NCI-H82 treated with DMSO at 0.1 percent for 48 hours (cell line): ENCODE measurements around the gene MTERF4.

Experiments used
- DNase-seq: peaks from one replicate; lab custom pipeline; 2025; ENCODE audit not compliant: unreplicated experiment; lab: John Stamatoyannopoulos, UW

MTERF4 gene

DNA sequence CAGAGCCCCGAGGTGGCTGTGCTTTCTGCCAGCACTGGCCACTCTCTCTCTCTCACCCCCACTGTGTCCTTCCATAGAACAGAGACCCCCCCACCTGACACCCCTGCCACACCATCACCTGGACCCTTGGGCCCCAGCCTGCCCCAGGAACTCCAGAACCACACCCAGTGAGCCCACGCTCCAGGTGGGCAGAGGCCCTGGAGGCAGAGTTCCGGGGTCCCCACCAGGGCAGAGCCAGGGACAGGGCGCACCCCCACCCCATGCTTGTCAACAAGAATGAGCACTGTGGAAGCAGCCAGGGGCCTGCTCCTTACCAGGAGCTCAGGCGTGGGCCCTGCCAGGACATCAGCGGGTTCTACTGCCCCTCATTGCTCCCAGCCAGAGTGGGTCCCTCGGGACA lies 32.6 kb upstream of the MTERF4 start:
- no peak for DNase-seq

DNA sequence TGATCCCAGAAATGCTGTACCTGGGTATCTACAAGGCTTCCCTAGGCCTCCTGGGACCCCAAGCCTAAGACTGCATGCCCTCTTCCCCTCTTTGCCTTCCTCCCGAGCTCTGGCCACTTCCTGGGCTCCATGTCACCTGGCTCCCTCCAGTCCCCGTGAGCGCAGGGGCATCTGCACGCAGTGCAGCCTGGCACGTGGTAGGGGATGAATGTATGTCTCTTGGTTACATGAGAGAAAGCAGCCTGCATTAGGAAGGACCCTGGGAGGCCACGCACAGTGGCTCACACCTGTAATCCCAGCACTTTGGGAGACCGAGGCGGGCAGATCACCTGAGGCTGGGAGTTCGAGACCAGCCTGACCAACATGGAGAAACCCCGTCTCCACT lies 31.3 kb upstream of the MTERF4 start:
- DNase-seq, result no peak

DNA sequence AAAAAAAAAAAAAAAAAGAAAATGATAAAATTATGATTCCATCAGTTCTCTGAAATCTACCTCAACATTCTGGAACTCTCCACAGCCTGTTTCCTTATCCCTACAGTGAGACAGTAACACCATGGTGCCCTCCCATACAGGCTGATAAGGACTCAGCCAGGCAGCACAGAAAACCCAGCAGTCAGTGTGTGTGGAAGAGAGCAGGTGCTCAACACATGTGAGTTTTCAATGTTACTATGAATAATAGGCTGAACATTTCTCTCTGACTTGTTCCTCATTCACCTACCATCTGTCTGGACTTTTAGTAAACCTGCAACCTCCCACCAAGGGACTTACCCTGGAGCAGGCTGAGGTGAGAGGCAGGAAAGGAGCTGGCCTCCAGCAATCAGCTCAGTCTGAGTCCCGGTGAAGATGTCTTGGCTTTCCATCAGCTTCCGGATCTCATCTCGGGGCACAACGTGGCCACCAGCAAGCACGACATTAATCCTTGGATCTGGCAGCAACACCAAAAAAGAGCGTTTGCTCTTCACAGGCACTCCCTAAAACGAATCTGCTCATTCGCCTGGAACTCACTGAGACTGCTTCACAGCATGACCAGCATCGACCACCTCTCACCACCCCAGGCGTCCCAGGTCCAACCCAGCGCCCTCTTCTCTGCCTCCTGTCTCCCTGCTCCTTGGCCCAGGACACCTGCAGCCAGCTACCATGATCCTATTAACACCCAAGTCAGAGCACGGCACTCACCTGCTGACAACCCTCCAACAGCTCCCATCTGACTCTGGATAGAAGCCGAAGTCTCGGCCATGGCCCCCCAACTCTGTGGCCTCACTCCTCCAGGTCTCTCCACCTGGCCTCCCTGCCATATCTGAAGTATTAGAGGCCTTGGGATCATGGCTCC lies 30.7 kb upstream of the MTERF4 start:
- no peak for DNase-seq

DNA sequence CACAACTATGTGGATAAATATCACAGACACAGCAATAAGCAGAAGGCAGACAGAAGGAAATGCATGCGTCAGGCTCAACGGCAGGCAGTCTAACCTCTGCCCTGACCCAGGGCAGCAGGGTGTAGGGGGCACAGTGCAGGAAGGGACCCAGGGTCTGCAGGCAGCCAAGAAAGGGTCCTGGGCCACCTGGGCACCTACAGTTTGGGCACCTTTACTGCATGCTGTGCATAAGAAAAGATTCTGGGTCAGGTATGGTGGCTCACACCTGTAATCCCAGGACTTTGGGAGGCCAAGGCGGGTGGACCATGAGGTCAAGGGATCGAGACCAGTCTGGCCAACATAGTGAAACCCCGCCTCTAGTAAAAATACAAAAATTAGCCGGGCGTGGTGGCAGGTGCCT lies 29.4 kb upstream of the MTERF4 start:
- no peak for DNase-seq

DNA sequence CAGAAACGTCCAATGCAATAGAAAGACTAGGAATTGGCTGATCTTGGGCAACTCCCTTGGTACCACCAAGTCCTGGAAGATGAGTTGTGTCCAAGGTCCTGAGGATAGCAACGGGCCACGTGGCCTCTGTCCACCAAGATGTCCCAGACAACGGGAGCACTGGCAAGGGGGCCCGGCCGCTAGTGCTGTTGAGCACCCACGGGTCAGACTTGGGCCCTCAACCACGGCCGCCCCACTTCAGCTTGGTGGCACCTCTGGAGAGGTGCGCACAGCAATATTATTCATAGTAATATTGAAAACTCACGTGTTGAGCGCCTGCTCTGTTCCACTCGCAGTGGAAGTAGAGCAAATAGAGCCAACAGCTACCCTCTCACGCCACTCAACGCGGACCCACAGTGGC lies 28.2 kb upstream of the MTERF4 start:
- no peak for DNase-seq

DNA sequence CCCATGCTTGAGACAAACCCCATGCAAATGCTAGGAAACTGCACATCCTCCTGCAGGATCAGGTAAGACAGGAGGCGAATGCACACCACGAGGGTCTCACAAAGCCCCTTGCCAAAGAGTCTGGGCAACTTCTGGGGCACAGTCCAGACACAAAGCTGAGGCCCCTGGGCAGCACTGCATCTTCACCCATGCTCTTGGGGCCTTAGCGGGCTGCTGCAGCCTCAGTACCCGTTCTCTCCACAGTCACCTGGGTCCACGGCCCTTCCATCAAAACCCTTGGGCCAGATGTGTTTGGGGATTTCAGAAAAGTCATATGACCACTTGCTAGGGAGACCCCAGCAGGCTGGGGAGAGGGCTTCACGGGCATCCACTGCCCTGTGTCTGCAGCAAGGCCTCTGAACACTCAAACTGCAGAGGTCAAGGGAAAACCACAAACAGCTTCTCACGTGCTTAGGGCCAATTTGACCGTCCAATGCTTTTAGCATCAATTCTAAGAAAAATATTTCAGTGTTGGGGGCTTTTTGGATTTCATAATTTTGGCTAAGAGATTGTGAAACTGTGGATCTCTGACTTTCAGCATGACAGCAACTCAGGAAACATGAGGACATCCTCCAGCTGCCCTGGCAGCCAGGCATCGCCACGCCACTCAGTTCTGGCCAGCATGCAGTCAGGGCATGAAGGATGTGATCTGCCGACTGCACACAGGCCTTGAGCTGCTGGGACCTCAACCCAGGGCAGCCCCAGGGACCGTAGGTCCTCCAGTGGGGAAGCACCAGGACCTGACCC lies 27.2 kb upstream of the MTERF4 start:
- DNase-seq, result no peak

DNA sequence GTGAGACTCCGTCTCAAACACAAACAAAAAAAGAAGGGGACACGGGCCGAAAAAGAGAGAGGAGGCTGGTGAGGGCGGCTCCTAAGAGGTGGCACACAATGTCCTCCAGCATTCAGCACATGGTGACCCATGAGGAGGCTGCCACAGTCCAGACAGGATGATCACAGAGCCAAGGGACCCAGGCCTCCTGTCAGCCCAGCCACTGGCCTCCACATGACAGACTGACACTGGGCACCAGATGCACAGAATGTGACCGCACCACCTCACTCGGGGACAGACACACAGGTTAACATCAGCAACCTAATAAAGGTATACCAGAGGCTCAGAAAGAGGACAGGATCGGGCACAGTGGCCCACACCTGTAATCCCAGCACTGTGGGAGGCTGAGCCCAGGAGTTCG lies 26.2 kb upstream of the MTERF4 start:
- DNase-seq, result no peak

DNA sequence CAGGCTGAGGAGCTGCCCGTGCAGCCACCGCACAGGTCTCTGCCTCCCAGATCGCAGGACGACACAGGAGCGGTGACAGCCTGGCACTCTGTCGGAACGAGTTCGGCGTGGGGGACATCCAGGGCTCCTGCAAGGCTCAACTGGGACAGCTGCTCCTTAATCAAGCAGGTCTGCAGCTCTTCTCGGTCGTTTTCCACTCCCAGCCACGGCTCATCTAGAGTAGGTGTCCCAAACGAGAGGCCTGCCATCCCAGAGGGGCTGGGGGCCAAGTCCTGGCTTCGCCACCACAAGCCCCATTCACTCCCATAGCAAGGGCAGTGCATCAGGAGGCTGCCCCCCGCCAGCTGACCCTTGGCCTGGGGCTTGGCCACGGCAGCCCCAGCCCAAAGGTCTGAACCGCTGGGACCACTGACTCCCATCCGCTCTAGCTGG lies 24.7 kb upstream of the MTERF4 start:
- no peak for DNase-seq

DNA sequence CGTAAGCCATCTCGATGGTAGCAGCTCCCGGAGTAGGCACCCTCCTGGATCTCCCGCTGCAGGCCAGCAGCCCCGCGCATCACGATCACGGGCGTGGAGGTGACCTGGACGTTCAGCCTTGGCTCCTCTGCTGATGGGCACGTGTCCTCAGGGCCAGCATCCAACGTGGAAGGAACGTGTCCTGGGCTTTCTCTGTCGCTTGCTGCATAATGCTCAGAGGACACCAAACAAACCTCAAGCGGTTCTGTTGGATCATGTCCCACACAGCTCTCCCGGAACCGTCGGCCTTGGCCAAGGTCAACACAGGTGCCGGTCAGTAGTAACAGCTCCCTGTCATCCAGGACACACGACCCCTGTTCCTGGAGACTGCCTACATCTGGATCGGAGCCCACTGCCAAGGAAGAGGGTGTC lies 24.1 kb upstream of the MTERF4 start:
- DNase-seq, result no peak

DNA sequence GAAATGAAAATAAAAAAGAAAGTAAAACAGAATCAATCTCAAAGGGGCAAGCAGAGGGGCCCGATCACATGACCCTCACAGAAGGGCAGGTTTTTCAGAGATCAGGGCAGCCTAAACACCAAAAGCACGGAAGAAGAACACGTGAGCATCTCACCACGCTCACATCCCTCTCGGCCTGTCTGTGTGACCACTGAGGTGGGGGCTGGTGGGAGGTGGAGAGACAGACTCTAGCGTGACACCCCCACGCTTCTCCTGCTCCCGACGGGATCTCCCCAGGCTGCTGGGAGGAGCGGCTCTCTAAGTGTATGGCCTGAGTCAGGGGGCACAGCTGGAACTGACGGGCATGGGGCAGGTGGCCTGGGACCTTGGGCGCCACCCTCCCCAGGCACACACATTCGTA lies 23.5 kb upstream of the MTERF4 start:
- DNase-seq, result no peak

DNA sequence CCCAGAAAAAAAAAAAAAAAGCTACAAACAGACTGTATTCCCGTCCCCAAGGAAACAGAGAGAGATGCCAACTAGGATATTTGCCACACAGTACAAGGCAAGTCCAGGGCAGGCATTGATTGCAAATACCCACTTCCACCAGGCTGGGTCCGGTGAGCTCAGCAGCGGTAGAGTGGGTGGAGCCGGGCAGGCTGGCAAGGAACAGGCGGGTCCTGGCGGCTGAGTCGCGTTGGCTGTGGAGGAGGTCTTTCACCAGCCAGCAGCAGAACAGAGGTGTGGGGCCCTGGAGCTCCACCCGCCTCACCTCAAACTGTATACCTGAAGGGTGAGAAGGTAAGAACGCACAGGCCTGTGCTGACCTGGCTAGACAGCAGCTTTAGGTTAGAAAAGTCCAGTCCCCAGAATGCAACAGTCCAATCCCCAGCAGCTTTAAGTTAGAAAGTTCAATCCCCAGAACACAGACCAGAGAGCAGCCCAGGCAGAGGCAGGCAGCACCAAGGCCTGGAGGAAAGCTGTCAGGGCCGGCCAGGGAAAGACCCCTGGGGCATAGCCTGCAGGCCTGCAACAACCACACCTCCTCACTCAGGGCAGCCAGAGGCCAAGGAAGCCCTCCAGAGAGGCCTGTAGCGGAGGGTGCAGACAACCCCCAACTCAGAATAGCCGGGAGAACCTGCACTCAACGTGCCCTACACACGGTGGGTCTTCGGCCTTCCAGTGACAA lies 21.9 kb upstream of the MTERF4 start:
- no peak for DNase-seq

DNA sequence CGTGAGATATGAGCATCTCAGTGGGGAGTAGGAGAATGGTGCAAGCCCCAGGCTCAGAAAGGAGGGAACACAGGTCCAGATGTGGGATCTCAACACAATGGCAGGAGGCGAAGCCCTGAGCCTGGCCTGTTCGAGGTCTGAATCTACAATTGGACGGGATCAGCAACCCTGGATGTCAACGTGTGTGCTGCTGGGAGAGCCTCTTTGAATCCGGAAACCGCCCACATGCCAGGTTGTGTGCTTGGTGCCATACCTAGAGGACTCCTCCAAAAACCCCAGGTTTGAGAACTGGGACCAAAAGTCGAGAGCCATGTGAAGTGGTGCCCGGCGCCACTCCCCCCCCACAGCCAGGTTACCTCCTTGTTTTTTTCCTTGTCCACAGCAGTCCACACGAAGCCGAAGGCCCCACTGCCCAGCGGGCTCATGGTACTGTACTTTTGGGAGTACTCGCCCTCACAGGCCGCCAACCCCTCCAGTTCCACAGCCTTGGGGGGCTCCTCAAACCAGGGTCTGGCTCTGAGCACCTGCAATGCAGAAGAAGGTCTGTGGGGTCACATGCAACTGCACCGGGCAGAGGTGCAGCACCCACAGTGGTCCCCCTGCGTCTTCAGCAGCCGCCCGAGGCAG lies 20.4 kb upstream of the MTERF4 start:
- no peak for DNase-seq

DNA sequence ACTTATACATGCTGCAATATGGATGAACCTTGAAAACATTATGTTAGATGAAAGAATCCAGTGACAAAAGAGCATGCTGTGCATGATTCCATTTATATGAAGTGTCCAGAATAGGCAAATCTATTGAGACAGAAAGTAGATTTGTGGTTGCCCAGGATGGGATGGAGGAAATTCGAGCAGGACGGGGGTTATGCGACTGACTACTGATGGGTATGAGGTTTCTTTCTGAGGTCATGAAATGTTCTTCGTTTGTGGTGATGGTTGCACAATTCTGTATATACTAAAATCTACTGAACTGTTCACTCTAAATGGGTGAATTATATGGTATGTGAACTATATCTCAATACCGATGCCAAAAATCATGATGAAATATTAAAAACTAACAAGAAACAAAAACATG lies 18.9 kb upstream of the MTERF4 start:
- no peak for DNase-seq

DNA sequence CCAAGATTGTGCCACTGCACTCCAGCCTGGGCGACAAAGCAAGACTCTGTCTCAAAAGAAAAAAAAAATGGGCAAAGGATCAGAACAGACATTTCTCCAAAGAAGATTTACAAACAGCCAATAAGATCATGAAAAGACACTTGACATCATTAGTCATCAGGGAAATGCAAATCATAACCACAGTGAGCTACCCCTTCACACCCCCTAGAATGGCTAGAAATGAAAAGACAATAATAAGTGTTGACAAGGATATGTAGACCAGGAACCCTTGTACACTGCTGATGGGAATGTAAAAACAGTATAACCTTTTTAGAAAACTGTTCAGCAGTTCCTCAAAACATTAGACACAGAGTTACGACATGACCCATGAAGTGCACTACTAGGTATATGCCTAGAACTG lies 18.4 kb upstream of the MTERF4 start:
- DNase-seq, result no peak

DNA sequence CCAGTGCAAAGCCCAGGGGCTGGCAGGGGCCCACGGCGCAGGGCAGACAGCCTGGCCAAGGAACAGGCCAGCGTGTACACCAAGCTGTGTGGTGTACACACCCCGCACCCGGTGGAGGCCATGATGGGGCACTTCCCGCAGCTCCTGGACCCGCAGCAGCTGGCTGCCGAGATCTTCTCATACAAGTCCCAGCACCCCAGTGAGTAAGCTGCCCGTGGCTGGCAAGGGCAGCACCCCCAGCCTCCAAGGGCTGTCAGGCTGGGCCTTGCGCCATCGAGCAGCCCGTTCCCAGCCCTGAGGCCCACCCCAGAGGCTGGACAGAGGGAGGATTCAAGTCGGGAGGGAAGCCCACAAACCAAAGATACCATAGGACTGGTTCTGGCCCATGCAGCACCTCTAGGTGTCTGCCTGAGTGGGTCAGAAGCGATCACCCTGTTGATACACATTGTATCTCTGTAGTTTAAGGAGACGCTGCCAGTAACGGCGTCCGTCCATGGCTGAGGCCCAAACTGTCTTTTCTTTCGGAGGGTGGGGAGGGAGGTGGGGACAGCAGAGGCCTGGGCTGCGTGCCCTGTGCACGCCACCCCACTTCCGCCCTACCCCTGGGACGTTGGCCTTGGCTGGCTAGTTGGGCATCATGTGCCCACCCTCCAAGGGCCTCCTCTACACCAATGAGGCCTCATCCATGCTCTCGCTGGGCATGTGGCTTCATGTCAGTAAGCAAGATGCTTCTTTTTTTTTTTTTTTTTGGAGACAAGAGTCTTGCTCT lies 16.8 kb upstream of the MTERF4 start:
- DNase-seq, result no peak

DNA sequence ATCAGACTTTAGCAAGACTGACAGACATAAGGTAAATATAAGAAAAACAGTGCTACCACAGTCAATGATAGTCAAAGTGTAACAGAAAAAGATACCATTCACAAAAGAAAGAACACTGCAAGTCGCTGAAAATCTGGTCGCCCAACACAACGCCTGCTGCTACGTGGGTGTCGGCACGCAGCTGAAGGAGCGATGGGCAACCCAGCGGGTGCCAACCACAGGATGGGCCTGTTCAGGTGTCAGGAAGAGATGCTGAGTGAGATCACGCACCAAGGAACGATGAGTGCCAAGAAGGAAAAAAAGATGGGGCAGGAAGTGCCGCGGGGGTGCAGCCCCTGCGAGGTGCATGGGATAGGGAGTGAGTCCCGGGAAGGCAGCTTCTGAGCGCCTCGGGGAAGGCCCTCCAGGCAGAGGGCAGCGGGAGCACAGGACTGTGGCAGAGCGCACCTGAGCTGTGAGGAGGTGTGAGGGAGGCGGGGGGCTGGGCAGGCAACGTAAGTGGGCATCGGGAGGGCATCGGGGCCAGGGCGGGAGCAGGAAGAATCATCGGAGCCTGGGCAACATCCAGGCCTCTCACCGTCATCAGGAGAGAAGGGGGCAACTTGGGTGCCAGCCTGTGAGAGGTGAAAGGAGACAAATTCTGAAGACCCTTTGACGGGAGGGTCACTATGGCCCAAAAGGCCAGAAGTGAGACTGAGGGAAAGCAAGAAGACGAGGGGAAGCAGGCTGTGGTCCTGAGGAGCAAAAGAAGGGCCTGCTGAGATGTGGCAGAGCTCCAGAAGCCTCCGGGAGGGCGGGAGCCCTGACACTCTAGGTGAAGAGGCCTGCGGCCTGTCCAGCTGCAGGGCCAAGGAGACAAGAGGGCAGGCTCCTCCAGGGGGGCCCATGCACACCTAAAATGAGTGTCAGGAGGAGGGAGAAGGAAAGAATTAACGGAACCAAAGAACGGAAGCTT lies 14.8 kb upstream of the MTERF4 start:
- no peak for DNase-seq

DNA sequence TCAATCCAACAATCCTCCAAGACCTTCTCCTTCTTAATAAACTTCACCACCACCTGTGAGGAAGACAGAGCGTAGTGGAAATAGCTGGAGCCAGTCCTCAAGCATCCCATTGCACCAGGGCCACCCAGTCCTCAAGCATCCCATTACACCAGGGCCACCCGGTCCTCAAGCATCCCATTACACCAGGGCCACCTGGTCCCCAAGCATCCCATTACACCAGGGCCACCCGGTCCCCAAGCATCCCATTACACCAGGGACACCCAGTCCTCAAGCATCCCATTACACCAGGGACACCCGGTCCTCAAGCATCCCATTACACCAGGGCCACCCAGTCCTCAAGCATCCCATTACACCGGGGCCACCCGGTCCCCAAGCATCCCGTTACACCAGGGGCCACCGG lies 13.3 kb upstream of the MTERF4 start:
- no peak for DNase-seq

DNA sequence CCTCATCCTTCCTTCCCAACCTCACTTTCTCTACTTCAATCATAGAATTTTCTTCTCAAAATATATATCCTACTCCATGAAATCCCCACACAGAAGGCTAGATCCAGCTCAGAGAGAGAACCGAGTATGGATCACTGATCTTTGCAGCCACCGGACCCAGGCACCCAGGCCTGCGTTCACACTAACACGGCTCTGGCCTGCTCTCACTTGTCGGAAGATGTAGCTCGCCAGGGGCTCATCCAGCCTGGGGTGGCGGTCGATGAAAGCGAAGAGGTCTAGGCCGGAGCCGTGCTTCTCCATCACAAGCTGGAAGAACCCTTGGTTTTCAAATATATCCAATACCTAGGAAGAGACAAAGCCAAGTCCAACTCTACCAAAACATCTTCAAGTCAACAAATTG lies 12.7 kb upstream of the MTERF4 start:
- DNase-seq, result no peak

DNA sequence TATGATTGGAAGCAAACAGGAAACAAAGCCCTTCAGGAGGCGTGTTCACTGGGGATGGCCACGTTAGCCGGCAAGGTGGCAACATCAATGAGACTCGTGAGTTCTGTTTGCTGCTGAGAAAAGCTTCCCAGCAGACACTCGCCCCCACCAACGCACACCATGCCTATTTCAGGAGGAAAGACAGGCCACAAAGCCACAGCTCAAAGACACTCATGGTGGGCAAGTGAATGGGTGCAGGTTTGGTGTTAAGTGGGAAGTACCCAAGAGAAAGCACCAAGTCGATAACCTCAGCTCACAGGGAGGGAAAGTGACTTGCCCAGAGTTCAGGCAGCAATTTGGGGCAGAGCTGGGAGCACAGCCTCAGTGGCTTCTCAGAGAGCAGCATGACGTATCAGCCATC lies 10.5 kb upstream of the MTERF4 start:
- DNase-seq, result no peak
